SK-N-DZ (cell line): ENCODE measurements around the gene ERCC8.
"Not testable (repeated sequence)": the region's sequence is repeated elsewhere in the genome, so short reads cannot be mapped to it uniquely, and the experiment has no call there.

ENCODE experiments used
- DNase-seq: peaks from one replicate; pipeline ENCODE4 v3.0.0-alpha.2; 2015; ENCODE audit warnings: low spot score

Gene ERCC8

DNA sequence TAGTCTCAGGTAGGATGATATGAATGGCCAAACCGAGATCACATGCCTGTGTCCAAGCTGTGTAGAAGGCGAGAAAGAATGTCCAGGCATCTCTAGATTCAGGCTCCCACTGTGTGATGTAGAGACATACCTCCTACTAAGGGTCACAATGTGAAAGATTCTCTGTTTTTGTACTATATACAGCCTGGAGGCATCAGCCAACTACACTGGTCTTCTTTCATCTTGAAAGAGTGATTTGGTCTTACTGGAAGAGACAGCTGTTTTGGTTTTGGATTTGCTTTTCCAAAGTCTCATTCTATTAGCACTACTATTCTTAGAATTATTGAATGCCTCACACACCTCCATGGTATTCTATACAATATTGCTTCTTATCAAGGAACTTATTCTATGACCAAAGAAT lies 26.4 kb downstream of the ERCC8 start:
- no peak for DNase-seq

DNA sequence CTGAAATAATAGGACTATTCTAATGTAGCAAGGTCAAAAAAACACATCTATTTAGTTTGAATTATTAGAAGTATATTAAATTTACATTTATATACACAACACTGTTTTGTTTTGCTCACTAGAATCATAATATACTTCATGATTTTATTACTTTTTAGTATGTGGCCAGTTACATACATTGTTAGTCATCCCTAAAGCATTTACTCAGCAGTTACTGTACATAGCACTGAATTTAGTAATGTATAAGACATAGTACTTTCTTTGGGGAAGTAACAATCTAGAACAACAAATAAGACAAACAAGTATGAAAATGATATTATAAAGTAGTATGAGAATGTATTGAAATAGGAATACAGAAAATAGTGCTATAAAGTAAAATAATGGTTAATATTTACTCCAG lies 28.2 kb downstream of the ERCC8 start:
- DNase-seq = no peak

DNA sequence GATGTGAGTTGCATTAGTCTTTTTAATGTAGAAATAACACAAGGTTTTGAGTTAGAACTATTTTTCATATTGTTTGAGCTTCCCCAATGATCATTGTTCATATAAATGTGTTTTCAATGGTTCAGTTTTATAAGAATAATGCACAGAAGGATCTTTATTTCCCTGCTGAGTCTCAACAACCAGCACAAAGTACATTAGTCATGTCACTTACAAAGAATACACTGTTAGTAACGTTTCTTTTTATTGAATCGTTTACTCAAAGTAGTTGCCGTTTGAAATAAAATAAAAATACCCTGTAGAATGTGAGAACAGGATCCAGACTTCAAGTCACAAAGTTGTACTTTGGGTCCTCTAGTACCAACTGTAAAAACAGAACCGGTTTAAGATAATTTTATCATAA lies 41.5 kb downstream of the ERCC8 start:
- no peak for DNase-seq

DNA sequence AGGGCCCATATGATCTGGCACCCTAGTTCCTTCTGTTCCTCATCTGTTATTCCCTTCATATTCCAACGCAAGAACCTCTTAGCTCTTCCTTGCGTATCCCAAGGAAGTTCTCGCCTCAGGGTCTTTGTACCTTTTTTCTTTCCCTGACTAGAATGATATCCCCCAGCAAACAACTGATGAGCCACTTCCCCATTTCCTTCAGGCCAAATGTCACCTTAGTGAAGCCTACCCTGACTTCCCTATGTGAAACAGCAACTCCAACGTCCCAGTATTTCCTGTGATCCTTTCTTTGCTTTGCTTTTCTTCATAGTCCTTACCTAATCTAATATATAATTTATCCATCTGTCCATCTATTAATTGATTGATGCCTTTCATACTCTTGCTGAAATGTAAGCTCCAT lies 47.9 kb downstream of the ERCC8 start:
- DNase-seq = no peak

DNA sequence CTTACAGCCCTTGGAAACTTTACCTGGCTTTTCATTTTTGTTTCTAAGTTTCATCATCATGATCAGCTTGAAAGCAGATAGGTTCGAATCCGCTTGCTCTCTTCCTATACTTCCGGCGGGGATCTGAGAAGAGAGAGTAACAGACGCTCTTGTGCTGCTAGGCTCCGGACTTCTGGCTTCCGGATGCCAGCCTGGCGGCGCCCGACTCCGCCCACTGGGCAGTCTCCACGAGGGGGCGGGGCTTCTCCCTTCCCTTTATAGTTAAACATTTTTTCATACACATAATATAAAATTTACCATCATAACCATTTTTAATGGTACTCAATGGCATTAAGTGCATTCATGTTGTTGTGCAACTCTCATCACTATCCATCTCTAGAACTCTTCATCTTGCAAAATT lies 51.3 kb downstream of the ERCC8 start:
- DNase-seq = no peak

DNA sequence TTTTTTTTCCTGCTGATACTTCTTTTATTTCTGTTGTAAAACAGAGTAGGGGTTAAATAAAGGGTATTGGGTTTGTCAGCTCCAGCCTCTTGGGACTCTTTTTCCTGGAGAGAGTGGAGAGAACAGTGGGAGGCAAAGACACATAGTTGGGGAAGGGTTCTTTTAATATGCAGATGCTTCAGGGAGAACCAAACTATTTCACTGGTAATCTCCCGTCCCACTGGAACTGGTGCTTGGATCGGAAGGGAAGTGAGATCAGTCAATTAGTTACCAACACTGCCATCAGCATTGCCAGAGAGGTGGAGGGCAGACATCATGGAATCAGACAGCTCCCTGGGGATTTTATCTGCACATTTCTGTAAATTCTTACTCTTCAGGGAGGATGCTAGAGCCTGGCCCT lies 53.2 kb downstream of the ERCC8 start:
- no peak for DNase-seq

DNA sequence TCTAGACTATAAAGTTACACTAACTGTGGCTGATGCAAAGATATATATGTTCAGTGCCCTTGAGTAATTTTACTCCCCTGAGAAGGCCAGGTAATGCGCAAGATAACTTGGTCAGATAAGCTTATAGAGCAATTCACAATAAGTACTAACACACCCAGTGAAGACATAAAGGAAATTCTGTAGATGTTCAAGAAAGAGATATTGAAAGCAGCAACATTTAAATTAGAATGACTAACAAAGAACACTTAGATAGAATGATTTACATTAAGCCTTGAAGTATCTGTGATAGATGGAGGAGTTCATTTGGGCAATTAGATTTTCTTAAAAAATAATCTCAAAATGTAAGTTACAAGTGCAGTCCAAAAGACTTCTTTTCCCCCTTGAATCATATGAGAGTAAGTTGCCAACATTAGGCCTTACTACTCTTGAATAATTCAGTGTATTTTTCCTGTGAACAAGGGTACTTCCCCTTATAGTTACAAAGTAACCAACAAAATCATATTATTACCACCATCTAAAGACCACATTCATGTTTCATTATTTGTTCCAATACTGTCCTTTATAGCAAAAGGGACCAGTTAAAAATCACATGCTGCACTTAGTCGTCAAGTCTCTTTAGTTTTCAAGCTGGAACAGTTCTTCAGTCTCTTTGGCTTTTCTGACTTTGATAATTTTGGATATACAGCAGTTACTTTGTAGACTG lies 56.4 kb downstream of the ERCC8 start:
- DNase-seq = no peak

DNA sequence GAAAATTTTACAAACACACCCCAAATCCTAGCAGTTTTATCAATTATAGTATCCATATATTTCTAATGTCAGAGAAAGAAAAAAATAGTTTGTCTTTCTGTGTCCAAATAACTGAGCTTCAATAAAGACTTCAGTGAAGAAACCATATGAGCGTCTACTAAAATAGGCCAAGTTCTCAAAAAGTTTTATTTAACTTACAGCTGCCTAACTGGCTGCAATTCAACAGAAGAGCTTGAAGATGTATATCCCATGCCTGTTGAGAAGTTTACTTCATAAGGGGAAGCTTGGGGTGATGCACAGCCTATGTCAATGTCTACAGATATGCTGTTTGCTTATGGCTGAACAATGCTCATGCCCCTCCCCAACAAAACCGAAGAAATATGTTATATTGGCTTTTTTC lies 57.1 kb downstream of the ERCC8 start:
- DNase-seq = no peak

DNA sequence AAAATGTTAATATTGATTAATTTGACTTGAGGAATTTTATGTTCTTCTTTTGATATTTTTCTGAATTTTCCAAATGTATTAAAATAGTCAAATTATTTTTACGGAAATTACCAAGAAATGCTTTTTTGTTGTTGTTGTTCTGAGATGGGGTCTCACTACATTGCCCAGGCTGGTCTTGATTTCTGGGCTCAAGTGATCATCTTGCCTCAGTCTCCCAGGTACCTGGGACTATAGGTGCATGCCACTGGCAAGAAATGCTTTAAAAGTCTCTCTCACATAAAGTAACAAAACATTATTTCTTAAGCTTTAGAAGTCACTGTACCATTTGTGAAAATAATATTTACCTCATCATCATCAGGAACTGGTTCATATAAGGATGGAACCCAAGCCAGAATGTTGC lies 57.8 kb downstream of the ERCC8 start:
- no peak for DNase-seq

DNA sequence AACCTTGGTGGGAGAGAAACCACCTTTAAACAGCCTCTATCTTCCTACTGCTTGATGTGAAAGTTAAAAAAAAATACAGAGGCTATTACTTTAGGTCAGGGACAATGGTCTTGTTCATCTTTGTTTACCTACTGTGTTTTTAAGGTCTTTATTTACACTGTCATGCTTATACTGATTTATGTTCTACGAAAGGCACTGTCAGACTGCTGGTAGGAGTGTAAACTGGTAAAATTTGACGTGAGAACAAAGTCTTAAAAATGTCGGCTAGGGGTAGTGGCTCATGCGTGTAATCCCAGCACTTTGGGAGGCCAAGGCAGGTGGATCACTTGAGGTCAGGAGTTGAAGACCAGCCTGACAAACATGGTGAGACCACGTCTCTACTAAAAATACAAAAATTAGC lies 58.7 kb downstream of the ERCC8 start:
- no peak for DNase-seq

DNA sequence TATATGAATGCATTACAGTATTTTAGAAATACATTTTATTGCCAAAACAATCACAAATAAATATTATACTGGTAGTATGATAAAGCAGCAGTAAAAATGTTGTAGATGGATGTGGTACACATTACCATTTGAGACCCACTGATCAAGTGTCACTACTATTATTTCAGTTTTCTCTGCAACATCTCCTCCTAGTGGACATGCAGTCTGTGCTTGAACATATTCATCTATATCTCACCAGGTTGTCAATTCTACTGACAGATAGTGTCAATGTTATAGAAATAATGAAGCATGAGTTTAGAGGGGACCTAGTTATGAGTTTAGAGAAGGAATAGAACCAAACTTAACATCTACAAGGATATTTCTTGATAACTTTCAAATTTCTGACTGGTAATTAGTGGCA lies 61.6 kb downstream of the ERCC8 start:
- no peak for DNase-seq

DNA sequence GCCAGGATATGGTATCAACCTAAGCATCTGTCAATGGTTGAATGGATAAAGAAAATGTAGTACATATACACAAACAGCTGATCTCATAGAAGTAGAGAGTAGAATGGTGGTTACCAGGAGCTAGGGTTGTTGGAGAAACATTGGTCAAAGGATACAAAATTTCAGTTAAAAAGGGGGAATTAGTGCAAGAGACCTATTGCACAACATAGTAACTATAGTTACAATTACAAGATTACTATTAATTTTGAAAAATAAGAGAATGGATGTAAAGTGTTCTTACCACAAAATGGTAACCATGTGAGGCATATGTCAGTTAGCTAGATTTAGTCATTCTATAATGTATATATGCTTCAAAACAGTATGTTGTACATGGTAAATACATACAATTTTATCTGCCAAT lies 72.0 kb downstream of the ERCC8 start:
- DNase-seq = no peak

DNA sequence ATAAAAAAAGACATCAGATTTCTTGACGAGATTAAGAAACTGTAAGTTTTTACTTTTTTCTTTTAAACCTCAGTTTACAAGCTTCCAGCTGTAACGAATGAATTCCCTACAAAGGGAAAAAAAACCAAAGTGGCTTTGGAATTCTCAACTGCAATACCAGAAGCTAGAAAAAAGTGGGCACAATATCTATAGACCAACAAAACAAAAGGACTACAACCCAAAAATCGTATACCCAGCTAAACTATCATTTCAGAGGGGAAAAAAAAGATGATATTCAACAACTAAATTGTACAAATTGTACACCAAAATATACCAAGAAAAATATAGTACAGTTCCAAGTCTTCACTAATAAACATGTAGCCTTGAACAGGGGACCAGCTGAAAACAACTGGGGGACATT lies 74.0 kb downstream of the ERCC8 start:
- DNase-seq = no peak

DNA sequence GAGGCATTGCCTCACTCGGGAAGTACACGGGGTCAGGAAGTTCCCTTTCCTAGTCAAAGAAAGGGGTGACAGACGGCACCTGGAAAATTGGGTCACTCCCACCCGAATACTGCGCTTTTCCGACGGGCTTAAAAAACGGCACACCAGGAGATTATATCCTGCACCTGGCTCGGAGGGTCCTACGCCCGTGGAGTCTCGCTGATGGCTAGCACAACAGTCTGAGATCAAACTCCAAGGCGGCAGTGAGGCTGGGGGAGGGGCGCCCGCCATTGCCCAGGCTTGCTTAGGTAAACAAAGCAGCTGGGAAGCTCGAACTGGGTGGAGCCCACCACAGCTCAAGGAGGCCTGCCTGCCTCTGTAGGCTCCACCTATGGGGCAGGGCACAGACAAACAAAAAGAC lies 84.3 kb downstream of the ERCC8 start:
- DNase-seq = not testable (repeated sequence)

DNA sequence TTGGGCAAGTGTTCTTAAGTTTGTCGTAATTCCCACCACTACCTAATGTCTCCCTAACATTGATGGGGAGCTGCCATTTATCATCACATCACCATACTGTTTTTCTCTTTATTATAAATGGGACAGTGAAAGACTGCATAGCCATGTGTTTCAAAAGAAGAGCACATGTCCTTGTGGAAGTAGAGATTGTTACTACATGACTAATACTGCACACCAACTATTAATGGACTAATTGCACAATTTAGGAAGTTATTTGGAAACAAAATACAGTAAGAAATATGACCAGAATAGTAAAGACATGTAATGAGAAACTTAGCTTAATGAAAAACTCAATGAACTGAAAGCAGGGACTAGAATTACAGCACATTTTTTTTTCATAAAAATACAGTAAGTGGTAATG lies 88.8 kb downstream of the ERCC8 start:
- DNase-seq = no peak

DNA sequence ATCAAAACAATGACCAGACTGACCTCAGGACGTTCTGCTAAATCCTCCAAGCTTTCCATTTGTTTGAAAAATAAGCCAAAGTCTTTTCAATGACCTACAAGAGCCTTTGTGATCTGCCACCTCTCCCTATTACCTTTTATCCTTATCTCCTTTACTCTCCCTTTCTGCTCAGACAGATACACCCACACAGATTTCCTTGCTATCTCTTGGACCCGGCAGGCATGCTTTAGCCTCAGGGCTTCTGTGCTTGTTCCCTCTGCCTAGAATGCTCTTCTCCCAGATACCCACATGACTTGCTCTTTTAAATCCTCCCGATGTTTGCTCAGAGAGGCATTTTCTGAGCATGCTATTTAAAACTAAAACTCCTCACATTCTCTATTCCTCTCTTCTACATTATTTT lies 91.9 kb downstream of the ERCC8 start:
- DNase-seq = no peak

DNA sequence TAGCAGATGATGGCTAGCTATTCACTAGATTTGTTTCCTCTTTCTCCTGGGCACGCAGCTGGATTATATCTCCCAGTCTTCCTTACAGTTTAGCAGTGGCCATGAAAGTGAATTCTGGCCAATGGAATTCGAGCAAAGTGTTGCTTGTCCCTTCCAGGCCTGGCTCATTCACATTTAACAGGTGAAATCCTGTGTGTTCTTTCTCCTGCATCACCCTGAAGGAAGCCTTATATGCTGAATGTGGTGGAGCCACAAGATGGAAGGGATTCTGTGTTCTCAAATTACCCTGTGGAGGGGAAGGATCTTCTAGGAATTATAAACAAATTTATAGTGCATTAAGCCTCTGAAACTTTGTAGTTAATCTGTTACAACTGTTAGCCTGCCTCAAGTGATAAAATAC lies 92.6 kb downstream of the ERCC8 start:
- DNase-seq = no peak

DNA sequence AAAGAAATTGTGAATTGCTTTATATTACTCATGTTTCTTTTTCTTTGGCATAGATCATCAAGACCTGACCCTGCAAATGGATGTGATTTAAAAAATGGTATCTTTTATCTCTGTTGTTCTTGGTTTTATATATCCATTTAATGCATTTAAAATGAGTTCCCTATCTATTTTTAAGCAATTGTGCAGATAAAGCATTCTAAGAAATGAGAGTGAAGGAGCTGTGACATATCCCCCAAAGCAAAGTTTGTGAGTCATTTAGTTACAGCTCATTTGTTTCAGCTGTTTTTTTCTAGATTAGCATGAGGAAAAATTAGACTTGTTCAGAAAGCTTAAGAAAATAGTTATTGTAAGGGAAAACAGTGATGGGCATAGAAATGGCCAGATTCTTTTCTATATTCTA lies 93.2 kb downstream of the ERCC8 start:
- no peak for DNase-seq

DNA sequence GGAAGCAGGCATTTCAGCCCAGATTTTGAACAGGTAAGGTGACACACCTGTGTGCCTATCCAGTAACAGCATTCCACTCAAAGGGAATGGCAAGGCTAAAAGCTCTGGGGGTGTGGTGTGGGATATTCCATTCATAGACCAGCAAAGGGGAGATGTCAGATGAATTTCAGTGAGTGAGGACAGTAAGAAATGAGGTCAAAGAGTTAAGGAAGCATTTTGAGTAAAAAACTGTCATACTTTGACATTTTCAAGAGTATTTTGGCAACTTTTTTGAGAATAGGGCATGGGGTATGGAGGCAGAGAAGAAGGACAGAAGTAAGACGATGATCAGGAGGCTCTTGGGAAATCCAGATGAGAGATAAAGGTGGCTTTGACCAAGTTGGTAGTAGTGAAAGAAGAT lies 98.6 kb downstream of the ERCC8 start:
- no peak for DNase-seq

DNA sequence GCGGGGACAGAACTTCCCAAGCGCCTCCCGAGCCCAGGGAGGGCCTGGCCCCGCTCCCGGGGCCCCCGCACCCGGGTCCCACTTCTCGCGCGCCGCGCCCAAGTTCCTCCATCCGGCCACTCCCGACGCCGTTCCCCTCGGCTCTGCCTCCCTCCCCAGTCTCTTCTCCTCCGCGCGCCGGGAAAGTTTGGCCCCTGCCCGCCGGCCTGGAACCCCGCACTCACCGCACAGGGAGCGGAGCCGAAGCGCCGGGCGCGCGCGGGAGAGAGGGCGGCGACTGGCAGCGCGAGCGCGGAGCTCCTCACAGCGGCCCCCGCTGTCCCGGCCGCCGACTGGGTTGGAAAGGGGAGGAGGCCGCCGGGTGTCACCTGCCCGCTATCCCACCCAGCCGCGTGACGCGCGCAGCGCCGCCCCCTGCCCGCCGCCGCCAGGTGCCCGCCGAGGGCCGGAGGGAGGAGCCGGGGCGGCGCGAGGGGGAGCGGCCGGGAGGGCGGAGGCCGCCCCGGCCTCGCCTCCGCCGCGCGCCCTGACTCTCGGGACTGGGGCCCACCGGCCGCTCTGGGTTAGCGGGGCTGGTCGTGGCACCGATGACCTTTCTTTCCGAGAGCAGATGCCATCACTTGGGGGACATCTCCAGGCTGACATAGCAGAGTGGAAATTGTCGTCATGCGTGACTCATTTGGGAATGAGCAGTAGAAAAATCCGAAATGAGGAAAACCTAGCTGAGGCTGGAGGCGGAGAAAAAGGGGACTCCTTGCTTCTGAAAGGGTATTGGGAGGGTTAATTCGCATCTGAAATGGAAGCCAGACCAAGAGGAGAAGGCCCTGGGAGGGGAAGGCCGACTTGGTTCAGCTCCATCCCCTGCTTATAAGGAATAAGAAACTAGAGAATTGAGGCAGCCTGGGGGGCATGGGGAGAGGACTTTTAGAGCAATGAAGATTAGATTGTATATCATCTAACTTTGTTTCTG lies 100.6 kb downstream of the ERCC8 start, which contains the start of gene ELOVL7:
ELOVL7 (minus strand) TSS at position 334 of the 970 bp plus-strand sequence. CDS start 56,872 bp downstream, outside the sequence.
- DNase-seq = peak; percentile 59

DNA sequence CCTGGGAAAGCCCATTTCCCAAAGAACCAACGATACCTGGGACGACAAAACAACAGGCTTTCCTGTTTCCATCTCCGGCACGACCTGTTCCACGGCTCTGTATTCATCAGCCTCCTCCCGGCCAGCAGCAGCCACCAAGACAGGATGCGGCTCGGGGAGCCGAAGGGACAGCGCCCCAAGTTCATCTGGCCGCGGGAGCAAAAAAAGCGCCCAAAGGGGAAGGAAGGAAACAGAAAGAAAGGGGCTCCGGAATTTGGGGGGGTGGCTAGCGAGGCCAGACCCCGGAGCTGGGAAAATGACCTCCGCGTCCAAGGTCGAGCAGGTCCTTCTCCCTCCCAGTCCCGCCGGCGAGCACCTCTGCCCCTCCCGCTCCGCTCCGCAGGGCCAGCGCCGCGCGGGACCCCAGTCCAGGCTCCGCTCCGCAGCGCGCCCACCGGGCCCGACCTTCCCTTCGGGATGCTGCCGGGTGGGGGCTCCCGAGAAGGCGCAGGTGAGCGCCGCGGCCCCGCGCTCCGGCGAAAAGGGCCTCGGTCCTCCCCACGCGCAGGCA lies 101.4 kb downstream of the ERCC8 start:
- no peak for DNase-seq

DNA sequence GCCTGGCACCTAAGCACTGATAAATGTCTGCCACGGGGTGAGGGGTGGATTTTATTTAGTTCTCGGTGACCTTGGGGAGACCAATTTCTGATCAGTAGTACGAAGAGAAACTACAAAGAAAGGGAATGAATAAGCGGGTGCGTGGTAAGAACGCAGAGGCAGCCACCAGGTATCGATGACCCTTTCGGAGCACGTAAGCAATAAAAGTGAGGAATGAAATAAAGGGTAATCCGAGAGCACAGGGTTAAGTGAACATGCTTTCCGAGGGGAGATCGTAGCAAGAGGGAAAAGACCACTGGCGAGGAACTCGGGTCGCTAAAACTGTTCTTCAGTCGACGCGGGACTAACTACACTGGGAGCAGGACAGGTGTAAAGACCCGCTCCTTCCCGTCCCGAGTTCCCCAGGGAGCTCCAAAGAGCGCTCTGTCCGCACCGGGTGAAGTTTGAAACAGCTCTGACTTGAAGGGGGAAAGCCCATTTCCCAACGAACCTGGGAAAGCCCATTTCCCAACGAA lies 101.9 kb downstream of the ERCC8 start:
- no peak for DNase-seq
